Neural crest cell (in vitro differentiated cells): ENCODE measurements around the gene GANAB. TPM values are rescaled to one million over a fixed set of nuclear protein-coding genes. Genes with fewer than 3 reads are reported as not detected.
A peak's percentile ranks its signal among the peaks of the same experiment; 100 is the strongest.

ENCODE experiments used
- DNase-seq: peaks from one replicate; pipeline ENCODE4 v3.0.0; 2021; ENCODE audit warnings: low read depth, mixed read lengths, low spot score
- H3K27ac Mint-ChIP-seq: one replicate; pipeline ENCODE4 v1.8.0; 2021; ENCODE audit warnings: mild to moderate bottlenecking, mixed read lengths; ENCODE audit not compliant: unreplicated experiment
- H3K27me3 Mint-ChIP-seq: 2 replicates; pipeline ENCODE4 v1.8.0; 2021; ENCODE audit warnings: low read depth, mild to moderate bottlenecking, mixed read lengths
- H3K36me3 Mint-ChIP-seq: 2 replicates; pipeline ENCODE4 v1.8.0; 2021; ENCODE audit warnings: low read depth, mild to moderate bottlenecking, mixed read lengths
- H3K4me1 Mint-ChIP-seq: 2 replicates; pipeline ENCODE4 v1.8.0; 2021; ENCODE audit warnings: mixed read lengths
- H3K4me3 Mint-ChIP-seq: one replicate; pipeline ENCODE4 v1.8.0; 2021; ENCODE audit warnings: mild to moderate bottlenecking, mixed read lengths
- H3K9me3 Mint-ChIP-seq: 2 replicates; pipeline ENCODE4 v1.8.0; 2021; ENCODE audit warnings: mixed read lengths
- CTCF ChIP-seq: fragments of 200-600 bp; sonication (generic); conservative IDR thresholded peaks from 2 replicates; pipeline ENCODE4 v1.5.0; 2021; ENCODE audit warnings: antibody characterized with exemption, mild to moderate bottlenecking
- total RNA-seq: library from RNA; stranded (reverse); gene quantifications from 2 replicates; pipeline ENCODE4 v1.2.1, GENCODE V29; 2021

GANAB gene
- total RNA-seq, 1 donor from 2014 or later: 366 TPM

- H3K27me3 Mint-ChIP-seq: no peaks in the 10 kb centered on the region
- H3K9me3 Mint-ChIP-seq: no peaks in the 10 kb centered on the region
- no peak for TF ChIP-seq CTCF
- peak overlapping the region; percentile 89 for H3K27ac Mint-ChIP-seq
- H3K36me3 Mint-ChIP-seq: peaks cover 21% of the 10 kb centered on the region
- H3K4me3 Mint-ChIP-seq: peak overlapping the region; percentile 99
- no peak for DNase-seq
- H3K4me1 Mint-ChIP-seq: peaks cover 47% of the 10 kb centered on the region
These were observed 71.3 kb downstream of the GANAB start for GRCh38 chr11:62575156-62575555.

Other genes with a start within 250 kb of the GANAB start
- gene SCGB1A1, start 227.6 kb downstream of the GANAB start, total RNA-seq: not detected in 2 replicates
- 0.65 and 1.2 TPM in 2 replicates for gene AHNAK, start 99.8 kb downstream of the GANAB start, total RNA-seq
- 2,024 and 2,072 TPM in 2 replicates for gene EEF1G, start 72.7 kb downstream of the GANAB start, total RNA-seq
- 18.0 and 20.7 TPM in 2 replicates for gene TUT1, start 55.1 kb downstream of the GANAB start, total RNA-seq
- gene MTA2, start 44.7 kb downstream of the GANAB start, total RNA-seq: 195 and 203 TPM in 2 replicates
- gene EML3, start 33.8 kb downstream of the GANAB start, total RNA-seq: 37.4 and 40.0 TPM in 2 replicates
- gene ROM1, start 33.4 kb downstream of the GANAB start, total RNA-seq: 0.23 and 0.75 TPM in 2 replicates
- gene B3GAT3, start 24.6 kb downstream of the GANAB start, total RNA-seq: 57.4 and 58.3 TPM in 2 replicates
- 24.5 and 25.9 TPM in 2 replicates for gene INTS5, start 6.7 kb upstream of the GANAB start, total RNA-seq
- gene C11orf98, start 18.6 kb upstream of the GANAB start, total RNA-seq: 97.4 and 115 TPM in 2 replicates
- 57.0 and 60.0 TPM in 2 replicates for gene CSKMT, start 18.7 kb upstream of the GANAB start, total RNA-seq
- 15.0 and 15.6 TPM in 2 replicates for gene UQCC3, start 25.1 kb upstream of the GANAB start, total RNA-seq
- gene LBHD1, start 25.7 kb upstream of the GANAB start, total RNA-seq: 7.0 and 7.8 TPM in 2 replicates
- 103 and 113 TPM in 2 replicates for gene UBXN1, start 32.5 kb upstream of the GANAB start, total RNA-seq
- 1.6 and 1.8 TPM in 2 replicates for gene LRRN4CL, start 42.9 kb upstream of the GANAB start, total RNA-seq
- gene BSCL2, start 60.8 kb upstream of the GANAB start, total RNA-seq: 106 and 111 TPM in 2 replicates
- 11.3 and 12.9 TPM in 2 replicates for gene GNG3, start 61.1 kb upstream of the GANAB start, total RNA-seq
- 79.6 and 80.7 TPM in 2 replicates for gene HNRNPUL2, start 80.8 kb upstream of the GANAB start, total RNA-seq
- gene TTC9C, start 81.9 kb upstream of the GANAB start, total RNA-seq: 44.7 and 49.2 TPM in 2 replicates
- gene ZBTB3, start 107.5 kb upstream of the GANAB start, total RNA-seq: 11.5 and 16.1 TPM in 2 replicates
- gene POLR2G, start 115.0 kb upstream of the GANAB start, total RNA-seq: 161 and 175 TPM in 2 replicates
- gene TAF6L, start 124.8 kb upstream of the GANAB start, total RNA-seq: 50.5 and 52.0 TPM in 2 replicates
- gene TMEM179B, start 140.8 kb upstream of the GANAB start, total RNA-seq: 20.0 and 21.4 TPM in 2 replicates
- gene TMEM223, start 145.4 kb upstream of the GANAB start, total RNA-seq: 20.4 and 23.4 TPM in 2 replicates
- 86.6 and 88.1 TPM in 2 replicates for gene NXF1, start 158.8 kb upstream of the GANAB start, total RNA-seq
- 24.1 and 27.2 TPM in 2 replicates for gene STX5, start 185.4 kb upstream of the GANAB start, total RNA-seq
- gene TEX54, start 186.2 kb upstream of the GANAB start, total RNA-seq: not detected in 2 replicates
- 62.1 and 69.2 TPM in 2 replicates for gene WDR74, start 193.0 kb upstream of the GANAB start, total RNA-seq
- gene SLC3A2, start 234.3 kb upstream of the GANAB start, total RNA-seq: 181 and 185 TPM in 2 replicates